HepG2 (cell line): ENCODE results near the gene MTMR10. TPM values are rescaled to one million over a fixed set of nuclear protein-coding genes. Genes with fewer than 3 reads are reported as not detected.

Source experiments
- NAIF1 ChIP-seq: sonication (generic); formaldehyde crosslinking; IDR thresholded peaks from 2 replicates; pipeline ENCODE4 v1.5.0; 2020; ENCODE audit warnings: mild to moderate bottlenecking, missing genetic modification reagents, borderline replicate concordance
- ZNF232 ChIP-seq: sonication (generic); formaldehyde crosslinking; IDR thresholded peaks from 2 replicates; pipeline ENCODE4 v1.4.0; 2020; ENCODE audit warnings: missing genetic modification reagents, borderline replicate concordance
- ZNF772 ChIP-seq: sonication (generic); formaldehyde crosslinking; IDR thresholded peaks from 2 replicates; pipeline ENCODE4 v1.5.0; 2020; ENCODE audit warnings: mild to moderate bottlenecking, missing genetic modification reagents
- polyA plus RNA-seq, 8 experiments: library from polyadenylated mRNA; depleted of rRNA in 3 of 8; stranded (reverse) in 7 of 8; unstranded in 1 of 8; fragments of >200 nt; fragmentation: Illumina TruSeq in 4 of 8; extraction: Trizol in 4 of 8; gene quantifications; 2 replicates each; pipeline versions ENCODE4 v1.2.1 to v1.2.3, GENCODE V29; 2011 to 2016; ENCODE audit warnings: low read depth in 4 of 8, missing spikeins in 1 of 8, mixed read lengths in 1 of 8; ENCODE audit not compliant: insufficient read depth in 1 of 8
- total RNA-seq, 5 experiments: library from RNA; depleted of rRNA; stranded (reverse); fragments of >200 nt; fragmentation: Illumina TruSeq; extraction: Trizol; gene quantifications; 2 replicates each; pipeline ENCODE4 v1.2.3, GENCODE V29; 2016; ENCODE audit warnings: low read depth in 1 of 5
- TF ChIP-seq, protein P1 (sequence below): sonication (generic); formaldehyde crosslinking; IDR thresholded peaks from 2 replicates; pipeline ENCODE4 v1.5.0; 2020; ENCODE audit warnings: mild to moderate bottlenecking, missing genetic modification reagents, borderline replicate concordance
- TF ChIP-seq, protein P2 (sequence below): sonication (generic); formaldehyde crosslinking; IDR thresholded peaks from 2 replicates; pipeline ENCODE4 v1.5.0; 2020; ENCODE audit warnings: missing genetic modification reagents, mild to moderate bottlenecking, borderline replicate concordance
- TF ChIP-seq, protein P3 (sequence below): sonication (generic); formaldehyde crosslinking; IDR thresholded peaks from 2 replicates; pipeline ENCODE4 v1.5.0; 2020; ENCODE audit warnings: mild to moderate bottlenecking, missing genetic modification reagents
- TF ChIP-seq, protein P4 (sequence below): sonication (generic); formaldehyde crosslinking; IDR thresholded peaks from 2 replicates; pipeline ENCODE4 v1.4.0; 2020; ENCODE audit warnings: missing genetic modification reagents
- TF ChIP-seq, protein P5 (sequence below): IDR thresholded peaks from 2 replicates; pipeline ENCODE4 v1.4.0; 2020; ENCODE audit warnings: mild to moderate bottlenecking, missing genetic modification reagents

The MTMR10 gene
- total and polyA plus RNA-seq, 2 of the 13 experiments (the other 11 are each of a cell fraction or from before 2014, with no cell fraction given) = 10.2 to 17.4 TPM

DNA sequence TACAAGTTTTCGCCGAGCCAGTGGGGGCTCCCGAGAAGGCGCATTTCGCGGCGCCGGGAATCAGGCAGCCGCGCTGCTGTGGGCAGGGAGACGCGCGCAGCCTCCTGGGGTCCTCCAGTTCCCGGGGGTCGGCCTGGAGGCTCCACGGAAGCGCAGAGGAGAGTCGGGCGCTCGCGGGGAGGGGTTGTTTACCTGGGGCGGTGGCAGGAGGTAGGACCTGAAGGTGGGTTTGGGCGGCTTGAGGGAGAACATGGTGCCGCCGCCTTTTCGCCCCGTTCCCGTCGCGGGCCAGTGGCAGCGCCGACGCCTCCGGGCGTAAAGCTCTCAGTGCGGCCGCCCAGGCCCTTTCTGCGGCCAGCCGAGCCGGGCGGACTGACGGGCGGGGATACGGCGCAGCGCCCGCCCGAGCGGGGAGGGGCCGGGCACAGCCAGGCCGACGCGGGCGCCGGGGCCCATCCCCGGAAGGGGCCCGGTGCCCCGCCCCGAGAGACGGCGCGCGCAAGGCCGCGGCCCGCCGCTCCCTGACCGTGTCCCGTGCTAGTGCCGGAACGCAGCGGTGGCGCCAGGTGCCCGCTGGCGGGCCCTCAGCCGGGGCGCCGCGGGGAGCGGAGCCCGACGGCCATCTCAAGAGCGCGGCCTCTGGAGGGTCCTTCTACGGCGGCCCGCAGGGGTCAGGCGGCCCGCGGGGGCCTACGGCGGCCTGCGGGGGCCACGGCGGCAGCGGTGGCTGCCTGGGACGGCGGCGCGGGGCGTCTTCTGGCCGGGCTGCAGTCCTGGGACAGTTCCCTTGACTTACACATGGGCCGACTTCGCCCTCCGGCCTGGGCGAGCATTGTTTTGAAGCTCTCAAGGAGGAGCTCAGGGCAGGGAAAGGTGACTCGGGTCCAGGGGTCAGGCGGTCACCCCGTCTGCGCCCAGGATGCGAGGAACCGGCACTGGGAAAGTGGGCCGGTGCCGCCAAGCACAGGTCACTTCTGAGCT, at the start of gene MTMR10 (continued):
- TF ChIP-seq, protein P1, sequence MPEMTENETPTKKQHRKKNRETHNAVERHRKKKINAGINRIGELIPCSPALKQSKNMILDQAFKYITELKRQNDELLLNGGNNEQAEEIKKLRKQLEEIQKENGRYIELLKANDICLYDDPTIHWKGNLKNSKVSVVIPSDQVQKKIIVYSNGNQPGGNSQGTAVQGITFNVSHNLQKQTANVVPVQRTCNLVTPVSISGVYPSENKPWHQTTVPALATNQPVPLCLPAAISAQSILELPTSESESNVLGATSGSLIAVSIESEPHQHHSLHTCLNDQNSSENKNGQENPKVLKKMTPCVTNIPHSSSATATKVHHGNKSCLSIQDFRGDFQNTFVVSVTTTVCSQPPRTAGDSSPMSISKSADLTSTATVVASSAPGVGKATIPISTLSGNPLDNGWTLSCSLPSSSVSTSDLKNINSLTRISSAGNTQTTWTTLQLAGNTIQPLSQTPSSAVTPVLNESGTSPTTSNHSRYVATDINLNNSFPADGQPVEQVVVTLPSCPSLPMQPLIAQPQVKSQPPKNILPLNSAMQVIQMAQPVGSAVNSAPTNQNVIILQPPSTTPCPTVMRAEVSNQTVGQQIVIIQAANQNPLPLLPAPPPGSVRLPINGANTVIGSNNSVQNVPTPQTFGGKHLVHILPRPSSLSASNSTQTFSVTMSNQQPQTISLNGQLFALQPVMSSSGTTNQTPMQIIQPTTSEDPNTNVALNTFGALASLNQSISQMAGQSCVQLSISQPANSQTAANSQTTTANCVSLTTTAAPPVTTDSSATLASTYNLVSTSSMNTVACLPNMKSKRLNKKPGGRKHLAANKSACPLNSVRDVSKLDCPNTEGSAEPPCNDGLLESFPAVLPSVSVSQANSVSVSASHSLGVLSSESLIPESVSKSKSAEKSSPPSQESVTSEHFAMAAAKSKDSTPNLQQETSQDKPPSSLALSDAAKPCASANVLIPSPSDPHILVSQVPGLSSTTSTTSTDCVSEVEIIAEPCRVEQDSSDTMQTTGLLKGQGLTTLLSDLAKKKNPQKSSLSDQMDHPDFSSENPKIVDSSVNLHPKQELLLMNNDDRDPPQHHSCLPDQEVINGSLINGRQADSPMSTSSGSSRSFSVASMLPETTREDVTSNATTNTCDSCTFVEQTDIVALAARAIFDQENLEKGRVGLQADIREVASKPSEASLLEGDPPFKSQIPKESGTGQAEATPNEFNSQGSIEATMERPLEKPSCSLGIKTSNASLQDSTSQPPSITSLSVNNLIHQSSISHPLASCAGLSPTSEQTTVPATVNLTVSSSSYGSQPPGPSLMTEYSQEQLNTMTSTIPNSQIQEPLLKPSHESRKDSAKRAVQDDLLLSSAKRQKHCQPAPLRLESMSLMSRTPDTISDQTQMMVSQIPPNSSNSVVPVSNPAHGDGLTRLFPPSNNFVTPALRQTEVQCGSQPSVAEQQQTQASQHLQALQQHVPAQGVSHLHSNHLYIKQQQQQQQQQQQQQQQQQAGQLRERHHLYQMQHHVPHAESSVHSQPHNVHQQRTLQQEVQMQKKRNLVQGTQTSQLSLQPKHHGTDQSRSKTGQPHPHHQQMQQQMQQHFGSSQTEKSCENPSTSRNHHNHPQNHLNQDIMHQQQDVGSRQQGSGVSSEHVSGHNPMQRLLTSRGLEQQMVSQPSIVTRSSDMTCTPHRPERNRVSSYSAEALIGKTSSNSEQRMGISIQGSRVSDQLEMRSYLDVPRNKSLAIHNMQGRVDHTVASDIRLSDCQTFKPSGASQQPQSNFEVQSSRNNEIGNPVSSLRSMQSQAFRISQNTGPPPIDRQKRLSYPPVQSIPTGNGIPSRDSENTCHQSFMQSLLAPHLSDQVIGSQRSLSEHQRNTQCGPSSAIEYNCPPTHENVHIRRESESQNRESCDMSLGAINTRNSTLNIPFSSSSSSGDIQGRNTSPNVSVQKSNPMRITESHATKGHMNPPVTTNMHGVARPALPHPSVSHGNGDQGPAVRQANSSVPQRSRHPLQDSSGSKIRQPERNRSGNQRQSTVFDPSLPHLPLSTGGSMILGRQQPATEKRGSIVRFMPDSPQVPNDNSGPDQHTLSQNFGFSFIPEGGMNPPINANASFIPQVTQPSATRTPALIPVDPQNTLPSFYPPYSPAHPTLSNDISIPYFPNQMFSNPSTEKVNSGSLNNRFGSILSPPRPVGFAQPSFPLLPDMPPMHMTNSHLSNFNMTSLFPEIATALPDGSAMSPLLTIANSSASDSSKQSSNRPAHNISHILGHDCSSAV (CRISPR knock-in tag) = 0 out of 2 replicates have a peak, but pooled peaks have one; percentile 41
- TF ChIP-seq, protein P2, sequence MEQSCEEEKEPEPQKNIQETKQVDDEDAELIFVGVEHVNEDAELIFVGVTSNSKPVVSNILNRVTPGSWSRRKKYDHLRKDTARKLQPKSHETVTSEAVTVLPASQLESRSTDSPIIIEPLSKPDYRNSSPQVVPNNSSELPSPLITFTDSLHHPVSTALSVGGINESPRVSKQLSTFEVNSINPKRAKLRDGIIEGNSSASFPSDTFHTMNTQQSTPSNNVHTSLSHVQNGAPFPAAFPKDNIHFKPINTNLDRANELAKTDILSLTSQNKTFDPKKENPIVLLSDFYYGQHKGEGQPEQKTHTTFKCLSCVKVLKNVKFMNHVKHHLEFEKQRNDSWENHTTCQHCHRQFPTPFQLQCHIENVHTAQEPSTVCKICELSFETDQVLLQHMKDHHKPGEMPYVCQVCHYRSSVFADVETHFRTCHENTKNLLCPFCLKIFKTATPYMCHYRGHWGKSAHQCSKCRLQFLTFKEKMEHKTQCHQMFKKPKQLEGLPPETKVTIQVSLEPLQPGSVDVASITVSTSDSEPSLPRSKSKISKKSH (CRISPR knock-in tag) = peak; percentile 13; the same call in 1 of the 2 replicates
- TF ChIP-seq, protein P3, sequence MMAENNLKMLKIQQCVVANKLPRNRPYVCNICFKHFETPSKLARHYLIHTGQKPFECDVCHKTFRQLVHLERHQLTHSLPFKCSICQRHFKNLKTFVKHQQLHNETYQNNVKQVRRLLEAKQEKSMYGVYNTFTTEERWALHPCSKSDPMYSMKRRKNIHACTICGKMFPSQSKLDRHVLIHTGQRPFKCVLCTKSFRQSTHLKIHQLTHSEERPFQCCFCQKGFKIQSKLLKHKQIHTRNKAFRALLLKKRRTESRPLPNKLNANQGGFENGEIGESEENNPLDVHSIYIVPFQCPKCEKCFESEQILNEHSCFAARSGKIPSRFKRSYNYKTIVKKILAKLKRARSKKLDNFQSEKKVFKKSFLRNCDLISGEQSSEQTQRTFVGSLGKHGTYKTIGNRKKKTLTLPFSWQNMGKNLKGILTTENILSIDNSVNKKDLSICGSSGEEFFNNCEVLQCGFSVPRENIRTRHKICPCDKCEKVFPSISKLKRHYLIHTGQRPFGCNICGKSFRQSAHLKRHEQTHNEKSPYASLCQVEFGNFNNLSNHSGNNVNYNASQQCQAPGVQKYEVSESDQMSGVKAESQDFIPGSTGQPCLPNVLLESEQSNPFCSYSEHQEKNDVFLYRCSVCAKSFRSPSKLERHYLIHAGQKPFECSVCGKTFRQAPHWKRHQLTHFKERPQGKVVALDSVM (CRISPR knock-in tag) = peak; percentile 47; the same call in 1 of the 2 replicates
- TF ChIP-seq, protein P4, sequence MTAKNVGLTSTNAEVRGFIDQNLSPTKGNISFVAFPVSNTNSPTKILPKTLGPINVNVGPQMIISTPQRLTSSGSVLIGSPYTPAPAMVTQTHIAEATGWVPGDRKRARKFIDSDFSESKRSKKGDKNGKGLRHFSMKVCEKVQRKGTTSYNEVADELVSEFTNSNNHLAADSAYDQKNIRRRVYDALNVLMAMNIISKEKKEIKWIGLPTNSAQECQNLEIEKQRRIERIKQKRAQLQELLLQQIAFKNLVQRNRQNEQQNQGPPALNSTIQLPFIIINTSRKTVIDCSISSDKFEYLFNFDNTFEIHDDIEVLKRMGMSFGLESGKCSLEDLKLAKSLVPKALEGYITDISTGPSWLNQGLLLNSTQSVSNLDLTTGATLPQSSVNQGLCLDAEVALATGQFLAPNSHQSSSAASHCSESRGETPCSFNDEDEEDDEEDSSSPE (CRISPR knock-in tag) = peak; percentile 72
- TF ChIP-seq ZNF772 (peak; percentile 65; the same call in 1 of the 2 replicates), ZNF232 (CRISPR knock-in tag) (0 out of 2 replicates have a peak, but pooled peaks have one; percentile 20), NAIF1 (CRISPR knock-in tag) (0 out of 2 replicates have a peak, but pooled peaks have one; percentile 32)
- TF ChIP-seq, protein P5, sequence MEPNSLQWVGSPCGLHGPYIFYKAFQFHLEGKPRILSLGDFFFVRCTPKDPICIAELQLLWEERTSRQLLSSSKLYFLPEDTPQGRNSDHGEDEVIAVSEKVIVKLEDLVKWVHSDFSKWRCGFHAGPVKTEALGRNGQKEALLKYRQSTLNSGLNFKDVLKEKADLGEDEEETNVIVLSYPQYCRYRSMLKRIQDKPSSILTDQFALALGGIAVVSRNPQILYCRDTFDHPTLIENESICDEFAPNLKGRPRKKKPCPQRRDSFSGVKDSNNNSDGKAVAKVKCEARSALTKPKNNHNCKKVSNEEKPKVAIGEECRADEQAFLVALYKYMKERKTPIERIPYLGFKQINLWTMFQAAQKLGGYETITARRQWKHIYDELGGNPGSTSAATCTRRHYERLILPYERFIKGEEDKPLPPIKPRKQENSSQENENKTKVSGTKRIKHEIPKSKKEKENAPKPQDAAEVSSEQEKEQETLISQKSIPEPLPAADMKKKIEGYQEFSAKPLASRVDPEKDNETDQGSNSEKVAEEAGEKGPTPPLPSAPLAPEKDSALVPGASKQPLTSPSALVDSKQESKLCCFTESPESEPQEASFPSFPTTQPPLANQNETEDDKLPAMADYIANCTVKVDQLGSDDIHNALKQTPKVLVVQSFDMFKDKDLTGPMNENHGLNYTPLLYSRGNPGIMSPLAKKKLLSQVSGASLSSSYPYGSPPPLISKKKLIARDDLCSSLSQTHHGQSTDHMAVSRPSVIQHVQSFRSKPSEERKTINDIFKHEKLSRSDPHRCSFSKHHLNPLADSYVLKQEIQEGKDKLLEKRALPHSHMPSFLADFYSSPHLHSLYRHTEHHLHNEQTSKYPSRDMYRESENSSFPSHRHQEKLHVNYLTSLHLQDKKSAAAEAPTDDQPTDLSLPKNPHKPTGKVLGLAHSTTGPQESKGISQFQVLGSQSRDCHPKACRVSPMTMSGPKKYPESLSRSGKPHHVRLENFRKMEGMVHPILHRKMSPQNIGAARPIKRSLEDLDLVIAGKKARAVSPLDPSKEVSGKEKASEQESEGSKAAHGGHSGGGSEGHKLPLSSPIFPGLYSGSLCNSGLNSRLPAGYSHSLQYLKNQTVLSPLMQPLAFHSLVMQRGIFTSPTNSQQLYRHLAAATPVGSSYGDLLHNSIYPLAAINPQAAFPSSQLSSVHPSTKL = no peak
